Vagina (tissue), 2 donors: ENCODE measurements around the gene FGGY. TPM values are rescaled to one million over a fixed set of nuclear protein-coding genes. Genes with fewer than 3 reads are reported as not detected.

Experiments
- DNase-seq, 2 donors: peaks; one replicate each; pipeline ENCODE4 v3.0.0-alpha.2; 2017; ENCODE audit errors: extremely low spot score in 2 of 2
- H3K27ac ChIP-seq: fragments of 200-600 bp; sonication (generic); one replicate; pipeline ENCODE4 v1.5.1; 2019
- H3K27me3 ChIP-seq: fragments of 200-600 bp; sonication (generic); one replicate; pipeline ENCODE4 v1.5.1; 2019
- H3K36me3 ChIP-seq, 2 donors: fragments of 200-600 bp; sonication (generic); one replicate each; pipeline ENCODE4 v1.5.1; 2017 to 2019
- H3K4me1 ChIP-seq: fragments of 200-600 bp; sonication (generic); one replicate; pipeline ENCODE4 v1.5.1; 2019
- H3K4me3 ChIP-seq, 2 donors: fragments of 200-600 bp; sonication (generic); 1 replicate in 1 of 2; 2 replicates in 1 of 2; pipeline ENCODE4 v1.5.1; 2016 to 2019
- H3K9me3 ChIP-seq: fragments of 200-600 bp; sonication (generic); one replicate; pipeline ENCODE4 v1.5.1; 2019
- POLR2A ChIP-seq, 2 donors: fragments of 450-650 bp; IDR thresholded peaks; one replicate each; pipeline ENCODE4 v1.6.1; 2017; ENCODE audit warnings: antibody characterized with exemption in 2 of 2, mild to moderate bottlenecking in 2 of 2, moderate library complexity in 2 of 2
- POLR2AphosphoS5 ChIP-seq, 2 donors: sonication (generic); formaldehyde crosslinking; IDR thresholded peaks; one replicate each; pipeline ENCODE4 v1.9.0; 2017; ENCODE audit warnings: antibody characterized with exemption in 2 of 2, mild to moderate bottlenecking in 2 of 2, low read depth in 1 of 2; ENCODE audit not compliant: insufficient read depth in 1 of 2
- intact Hi-C: fragments of 100-400 bp; cut with DNase I; formaldehyde crosslinking; loops from one replicate; pipeline ENCODE4 v1.15.1; 2023
- total RNA-seq: library from RNA; depleted of rRNA; stranded (reverse); fragments of >200 nt; gene quantifications from one replicate; pipeline ENCODE4 v1.2.3, GENCODE V29; 2016
- TF ChIP-seq, protein P1 (sequence below), 3 experiments: fragments of 450-650 bp in 2 of 3; fragments of 200-600 bp in 1 of 3; sonication (generic) in 1 of 3; IDR thresholded peaks; one replicate each; pipeline ENCODE4 v1.5.1; 2017 to 2019; ENCODE audit warnings: antibody characterized with exemption in 3 of 3, mild to moderate bottlenecking in 2 of 3, moderate library complexity in 2 of 3

The FGGY gene
- total RNA-seq, 1 donor from 2014 or later, result 11.8 TPM

DNA sequence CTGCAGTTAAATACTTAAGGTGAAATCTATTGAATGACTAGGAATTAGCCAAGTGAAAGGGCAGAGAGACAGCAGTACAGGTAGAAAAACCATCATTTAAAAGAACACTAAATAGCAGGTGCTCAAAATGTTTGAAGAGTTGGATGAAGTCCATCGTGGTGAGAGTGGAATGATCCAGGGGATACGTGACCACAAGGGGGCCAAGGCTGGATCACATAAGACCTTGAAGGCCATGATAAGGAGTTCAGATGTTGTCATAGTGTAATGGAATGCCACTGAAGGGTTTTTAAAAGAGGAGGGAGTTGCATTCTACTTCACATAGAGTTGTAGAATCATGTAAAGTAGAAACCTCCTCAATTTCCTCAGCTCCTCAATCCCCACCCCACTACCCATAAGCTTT, 483.1 kb downstream of the FGGY start:
- Histone ChIP-seq H3K4me1 (no peaks in the 10 kb centered on the region), H3K27ac (no peak overlapping the region), H3K27me3 (no peaks in the 10 kb centered on the region), H3K36me3 (no peaks in the 10 kb centered on the region), H3K9me3 (no peaks in the 10 kb centered on the region), H3K4me3 (no peak overlapping the region)
- DNase-seq, result no peak
- intact Hi-C loops, result no loop called here
- TF ChIP-seq, protein P1, sequence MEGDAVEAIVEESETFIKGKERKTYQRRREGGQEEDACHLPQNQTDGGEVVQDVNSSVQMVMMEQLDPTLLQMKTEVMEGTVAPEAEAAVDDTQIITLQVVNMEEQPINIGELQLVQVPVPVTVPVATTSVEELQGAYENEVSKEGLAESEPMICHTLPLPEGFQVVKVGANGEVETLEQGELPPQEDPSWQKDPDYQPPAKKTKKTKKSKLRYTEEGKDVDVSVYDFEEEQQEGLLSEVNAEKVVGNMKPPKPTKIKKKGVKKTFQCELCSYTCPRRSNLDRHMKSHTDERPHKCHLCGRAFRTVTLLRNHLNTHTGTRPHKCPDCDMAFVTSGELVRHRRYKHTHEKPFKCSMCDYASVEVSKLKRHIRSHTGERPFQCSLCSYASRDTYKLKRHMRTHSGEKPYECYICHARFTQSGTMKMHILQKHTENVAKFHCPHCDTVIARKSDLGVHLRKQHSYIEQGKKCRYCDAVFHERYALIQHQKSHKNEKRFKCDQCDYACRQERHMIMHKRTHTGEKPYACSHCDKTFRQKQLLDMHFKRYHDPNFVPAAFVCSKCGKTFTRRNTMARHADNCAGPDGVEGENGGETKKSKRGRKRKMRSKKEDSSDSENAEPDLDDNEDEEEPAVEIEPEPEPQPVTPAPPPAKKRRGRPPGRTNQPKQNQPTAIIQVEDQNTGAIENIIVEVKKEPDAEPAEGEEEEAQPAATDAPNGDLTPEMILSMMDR (IDR thresholded peaks at IDR 0.05), result no peak
- TF ChIP-seq POLR2AphosphoS5 (IDR thresholded peaks at IDR 0.05; ENCODE audit: insufficient read depth in 1 of 2, low read depth in 1 of 2) (no peak), POLR2A (IDR thresholded peaks at IDR 0.05) (no peak)

DNA sequence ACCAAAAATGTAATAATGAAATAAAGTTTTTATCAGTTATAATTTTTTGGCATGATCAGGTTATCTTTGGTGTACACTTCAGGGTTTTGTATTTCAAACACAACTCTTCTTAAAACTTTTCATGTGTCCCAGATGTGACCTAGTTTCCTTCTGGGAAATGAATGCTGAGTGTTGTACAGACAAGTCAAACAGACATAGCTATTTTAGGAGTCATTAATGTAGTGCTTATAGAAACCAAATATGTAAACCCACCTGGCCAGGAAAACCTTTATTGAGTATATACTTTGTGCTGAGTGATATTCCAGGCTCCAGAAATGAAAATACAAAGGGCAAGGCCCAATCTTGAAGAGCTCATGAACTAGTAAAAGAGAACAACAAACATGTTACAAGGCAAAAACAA, 491.9 kb downstream of the FGGY start:
- Histone ChIP-seq H3K27ac (no peak overlapping the region), H3K9me3 (no peaks in the 10 kb centered on the region), H3K4me1 (peaks cover 6% of the 10 kb centered on the region), H3K4me3 (no peak overlapping the region), H3K36me3 (no peaks in the 10 kb centered on the region), H3K27me3 (no peaks in the 10 kb centered on the region)
- intact Hi-C loops, result no loop called here
- DNase-seq, result no peak
- TF ChIP-seq POLR2AphosphoS5 (IDR thresholded peaks at IDR 0.05; ENCODE audit: insufficient read depth in 1 of 2, low read depth in 1 of 2), result no peak
- TF ChIP-seq POLR2A (IDR thresholded peaks at IDR 0.05), result no peak
- TF ChIP-seq, protein P1 (IDR thresholded peaks at IDR 0.05), result no peak

DNA sequence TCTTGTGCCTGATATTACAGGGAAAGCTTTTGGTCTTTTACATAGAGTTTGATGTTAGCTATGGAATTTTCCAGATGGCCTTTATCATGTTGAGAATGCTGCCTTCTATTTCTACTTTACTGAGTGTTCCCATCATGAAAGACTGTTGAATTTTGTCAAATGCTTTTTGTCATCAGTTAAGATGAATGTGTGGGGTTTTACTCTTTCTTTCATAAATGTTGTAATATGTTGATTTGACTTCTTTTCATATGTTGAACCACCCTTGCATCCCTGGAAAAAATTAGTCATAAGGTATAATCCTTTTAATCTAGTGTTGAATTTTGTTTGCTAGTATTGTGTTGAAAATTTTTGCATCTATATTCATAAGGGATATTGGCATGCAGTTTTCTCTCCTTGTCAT, 501.7 kb downstream of the FGGY start:
- Histone ChIP-seq H3K4me1 (no peaks in the 10 kb centered on the region), H3K4me3 (no peak overlapping the region)
- TF ChIP-seq POLR2AphosphoS5 (IDR thresholded peaks at IDR 0.05; ENCODE audit: insufficient read depth in 1 of 2, low read depth in 1 of 2) (no peak), POLR2A (IDR thresholded peaks at IDR 0.05) (no peak)
- TF ChIP-seq, protein P1 (IDR thresholded peaks at IDR 0.05), result no peak

DNA sequence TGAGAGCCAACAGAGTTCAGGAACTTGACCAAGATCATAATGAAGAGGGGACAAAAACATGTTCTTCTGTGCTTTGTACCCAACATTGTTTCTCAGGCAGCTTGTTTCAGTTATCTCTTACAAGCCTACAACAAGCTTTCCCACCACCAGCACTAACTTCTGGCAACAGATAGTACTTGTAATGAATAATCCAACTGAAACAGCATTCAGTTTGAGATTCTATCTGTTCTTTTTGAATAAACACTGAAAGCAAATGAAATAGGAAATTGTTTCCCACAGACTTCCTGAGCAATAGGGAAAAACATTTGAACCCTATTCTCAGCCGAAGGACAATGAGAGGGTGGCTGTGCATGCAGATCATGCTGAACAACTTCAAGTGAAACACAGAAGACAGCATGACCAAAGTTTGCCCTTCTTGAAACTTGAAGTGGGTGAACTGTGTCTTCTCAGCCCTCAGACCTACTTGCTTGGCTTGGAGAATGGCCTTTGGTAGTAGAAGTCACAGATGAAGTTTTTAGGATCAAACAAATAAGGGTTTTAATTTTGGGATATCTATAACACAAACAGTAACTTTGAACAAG, 506.7 kb downstream of the FGGY start:
- Histone ChIP-seq H3K4me3 (no peak overlapping the region), H3K9me3 (no peaks in the 10 kb centered on the region), H3K4me1 (no peaks in the 10 kb centered on the region), H3K27ac (no peak overlapping the region), H3K36me3 (no peaks in the 10 kb centered on the region), H3K27me3 (no peaks in the 10 kb centered on the region)
- DNase-seq, result no peak
- intact Hi-C loops, result no loop called here
- no peak for TF ChIP-seq POLR2A (IDR thresholded peaks at IDR 0.05)
- TF ChIP-seq POLR2AphosphoS5 (IDR thresholded peaks at IDR 0.05; ENCODE audit: insufficient read depth in 1 of 2, low read depth in 1 of 2), result no peak
- TF ChIP-seq, protein P1 (IDR thresholded peaks at IDR 0.05), result no peak

More for the DNA sequence above, 501.7 kb downstream of the FGGY start:
- intact Hi-C loops, result no loop called here
- H3K27me3 ChIP-seq, result no peaks in the 10 kb centered on the region
- DNase-seq, result no peak
- H3K9me3 ChIP-seq, result no peaks in the 10 kb centered on the region
- no peak overlapping the region for H3K27ac ChIP-seq
- no peaks in the 10 kb centered on the region for H3K36me3 ChIP-seq

DNA sequence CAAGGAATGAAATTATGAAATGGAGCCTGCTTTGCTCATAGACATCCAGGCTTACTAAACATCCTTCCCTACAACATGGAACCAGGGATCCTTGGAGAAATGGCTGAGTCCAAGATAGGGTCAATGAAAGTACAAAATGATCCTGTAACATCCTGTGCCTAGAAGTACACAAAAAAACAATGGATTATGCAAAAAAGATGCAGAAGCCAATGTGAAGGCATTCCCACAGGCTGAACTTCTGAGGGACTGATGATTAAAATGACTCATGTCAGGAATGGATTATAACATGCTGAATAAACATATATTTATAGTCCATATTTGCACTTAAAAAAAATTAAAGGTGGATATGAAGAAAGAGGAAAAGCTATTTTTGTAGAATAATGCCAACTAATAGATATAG, 507.4 kb downstream of the FGGY start:
- H3K36me3 ChIP-seq, result no peaks in the 10 kb centered on the region
- H3K27me3 ChIP-seq, result no peaks in the 10 kb centered on the region
- H3K9me3 ChIP-seq, result no peaks in the 10 kb centered on the region
- TF ChIP-seq POLR2AphosphoS5 (IDR thresholded peaks at IDR 0.05; ENCODE audit: insufficient read depth in 1 of 2, low read depth in 1 of 2), result no peak
- no peak for TF ChIP-seq POLR2A (IDR thresholded peaks at IDR 0.05)
- TF ChIP-seq, protein P1 (IDR thresholded peaks at IDR 0.05), result no peak
- DNase-seq, result no peak
- intact Hi-C loops, result no loop called here
- no peak overlapping the region for H3K27ac ChIP-seq
- H3K4me1 ChIP-seq, result no peaks in the 10 kb centered on the region
- H3K4me3 ChIP-seq, result no peak overlapping the region
